NCI-H2029 treated with DMSO at 0.1 percent for 48 hours (cell line): ENCODE measurements around the gene APIP.

Experiments
- DNase-seq: peaks from one replicate; lab custom pipeline; 2025; lab: John Stamatoyannopoulos, UW

The APIP gene

GRCh38 chr11:34840736-34841386, 75.3 kb downstream of the APIP start:
- DNase-seq = no peak

GRCh38 chr11:34839969-34840368, 76.2 kb downstream of the APIP start:
- no peak for DNase-seq

DNA sequence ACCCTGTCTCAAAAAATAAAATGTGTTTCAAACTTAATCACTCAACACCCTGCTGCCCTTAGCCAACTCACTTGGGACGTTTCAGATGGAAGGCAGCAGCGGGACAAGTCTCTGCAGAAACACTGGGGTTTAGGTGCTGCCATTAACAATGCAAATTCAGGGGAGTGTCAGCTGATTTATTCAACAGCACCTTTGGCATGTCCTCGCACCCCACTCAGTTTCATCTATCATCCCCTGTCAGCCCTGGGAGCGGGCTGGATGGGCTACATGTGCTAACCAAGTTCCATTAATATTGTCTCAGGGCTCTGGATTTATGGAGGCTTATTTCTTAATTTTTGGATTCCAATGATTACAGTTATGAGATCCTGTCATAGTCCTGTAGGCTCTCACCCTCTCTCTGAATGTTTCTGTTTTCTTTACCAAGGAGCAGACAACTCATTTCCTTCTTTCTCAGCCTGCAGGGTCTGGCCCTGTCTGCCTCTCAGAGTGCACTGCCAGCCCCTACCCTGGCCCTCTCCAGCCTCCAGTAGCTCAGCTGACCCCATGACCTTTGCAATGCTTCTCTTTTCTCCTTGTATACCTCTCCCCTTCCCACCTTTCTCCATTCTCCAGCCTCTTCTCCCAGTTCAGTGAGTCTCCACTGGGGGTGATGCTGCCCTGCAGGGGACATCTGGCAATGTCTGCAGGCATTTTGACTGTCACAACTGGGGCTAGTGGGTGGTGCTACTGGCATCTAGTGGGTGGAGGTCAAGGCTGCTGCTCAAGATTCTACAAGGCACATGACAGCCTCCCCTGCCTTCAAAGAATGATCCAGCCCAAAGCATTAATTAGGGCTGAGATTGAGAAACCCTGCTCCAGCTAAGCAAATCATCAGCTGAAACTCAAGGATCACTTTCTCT, 79.0 kb downstream of the APIP start:
- no peak for DNase-seq

DNA sequence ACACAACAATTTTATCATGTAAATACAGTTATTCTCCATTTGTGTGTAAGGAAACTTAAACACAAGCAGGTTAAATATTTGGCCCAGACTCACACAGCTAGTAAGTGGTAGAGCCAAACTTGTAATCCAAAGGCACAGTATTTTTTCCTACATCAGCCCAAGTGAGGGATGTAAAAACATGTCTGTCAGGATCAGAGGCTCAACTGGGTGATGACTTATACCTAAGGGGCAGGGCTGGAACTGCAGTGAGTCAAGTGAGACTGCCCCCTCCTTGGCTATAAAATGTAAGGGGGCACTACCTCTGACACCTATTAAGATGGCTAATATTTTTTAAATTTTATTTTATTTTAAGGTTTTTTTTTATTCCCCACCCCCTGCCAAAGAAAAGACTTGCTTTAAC, 82.6 kb downstream of the APIP start:
- DNase-seq = no peak
